Measurements from ENCODE around the gene GALK2.

GRCh38 chr15:49137861-49138260 is 32.2 kb upstream of the GALK2 start:
- no peak for TF ChIP-seq POLR2A (IDR thresholded peaks at IDR 0.05)
- no peak for TF ChIP-seq CTCF (IDR thresholded peaks at IDR 0.05 in 8 of 11, conservative IDR thresholded peaks at IDR 0.05 in 3 of 11)
- TF ChIP-seq POLR2AphosphoS5 (IDR thresholded peaks at IDR 0.05): no peak

Measured in spleen (tissue), 7 donors.